H9 (cell line): ENCODE data around the gene GATA1. TPM values are rescaled to one million over a fixed set of nuclear protein-coding genes. Genes with fewer than 3 reads are reported as not detected.
A peak's percentile ranks its signal among the peaks of the same experiment; 100 is the strongest.

Experiments used
- DNase-seq: peaks from one replicate; pipeline ENCODE4 v3.0.0-alpha.2; 2017
- H2AFZ ChIP-seq: one replicate; pipeline ENCODE4 v1.6.1; 2013; ENCODE audit warnings: mild to moderate bottlenecking, low read length, control low read depth, moderate library complexity
- H2AK5ac ChIP-seq: 2 replicates; pipeline ENCODE4 v1.6.1; 2013; ENCODE audit warnings: low read length, control low read depth, mixed read lengths; ENCODE audit not compliant: insufficient read length
- H2BK120ac ChIP-seq: one replicate; pipeline ENCODE4 v1.6.1; 2013; ENCODE audit warnings: low read depth, mild to moderate bottlenecking, low read length, control low read depth, inconsistent platforms; ENCODE audit not compliant: poor library complexity, severe bottlenecking
- H2BK12ac ChIP-seq: 2 replicates; pipeline ENCODE4 v1.6.1; 2013; ENCODE audit warnings: low read length, control low read depth, mixed read lengths, low read depth; ENCODE audit not compliant: insufficient read length
- H2BK15ac ChIP-seq: 2 replicates; pipeline ENCODE4 v1.6.1; 2013; ENCODE audit warnings: low read depth, low read length, control low read depth
- H2BK20ac ChIP-seq: one replicate; pipeline ENCODE4 v1.6.1; 2013; ENCODE audit warnings: low read depth, mild to moderate bottlenecking, low read length, control low read depth, inconsistent platforms; ENCODE audit not compliant: poor library complexity, severe bottlenecking
- H2BK5ac ChIP-seq: 2 replicates; pipeline ENCODE4 v1.6.1; 2013; ENCODE audit warnings: low read length, control low read depth, mixed read lengths; ENCODE audit not compliant: insufficient read length
- H3K14ac ChIP-seq: 2 replicates; pipeline ENCODE4 v1.6.1; 2013; ENCODE audit warnings: low read length, control low read depth; ENCODE audit not compliant: insufficient read depth
- H3K18ac ChIP-seq: 2 replicates; pipeline ENCODE4 v1.6.1; 2013; ENCODE audit warnings: low read depth, mild to moderate bottlenecking, mixed read lengths, low read length, control low read depth; ENCODE audit not compliant: insufficient read length
- H3K23ac ChIP-seq: 2 replicates; pipeline ENCODE4 v1.6.1; 2013; ENCODE audit warnings: low read length, control low read depth, mixed read lengths, low read depth; ENCODE audit not compliant: insufficient read length
- H3K23me2 ChIP-seq: 2 replicates; pipeline ENCODE4 v1.6.1; 2013; ENCODE audit warnings: low read depth, mild to moderate bottlenecking, mixed read lengths, low read length, control low read depth; ENCODE audit not compliant: insufficient read length, poor library complexity, severe bottlenecking
- H3K27ac ChIP-seq: 2 replicates; pipeline ENCODE4 v1.5.1; 2013; ENCODE audit warnings: low read length, control low read depth, mixed read lengths, low read depth; ENCODE audit not compliant: insufficient read length
- H3K27me3 ChIP-seq: 2 replicates; pipeline ENCODE4 v1.6.1; 2013; ENCODE audit warnings: low read length, control low read depth, inconsistent platforms; ENCODE audit not compliant: insufficient read depth
- H3K4ac ChIP-seq: 2 replicates; pipeline ENCODE4 v1.6.1; 2013; ENCODE audit warnings: low read depth, mild to moderate bottlenecking, control low read depth, inconsistent platforms, low read length, moderate library complexity
- H3K4me1 ChIP-seq: 2 replicates; pipeline ENCODE4 v1.6.1; 2013; ENCODE audit warnings: low read length, control low read depth, inconsistent platforms; ENCODE audit not compliant: insufficient read depth
- H3K4me2 ChIP-seq: 2 replicates; pipeline ENCODE4 v1.6.1; 2013; ENCODE audit warnings: low read length, control low read depth, mixed read lengths; ENCODE audit not compliant: insufficient read length, insufficient read depth
- H3K56ac ChIP-seq: 2 replicates; pipeline ENCODE4 v1.6.1; 2013; ENCODE audit warnings: low read depth, mild to moderate bottlenecking, mixed read lengths, low read length, control low read depth; ENCODE audit not compliant: insufficient read length
- H3K79me1 ChIP-seq: 2 replicates; pipeline ENCODE4 v1.6.1; 2013; ENCODE audit warnings: low read depth, mild to moderate bottlenecking, moderate library complexity, low read length, control low read depth, inconsistent platforms; ENCODE audit not compliant: insufficient read depth, poor library complexity, severe bottlenecking
- H3K79me2 ChIP-seq: 2 replicates; pipeline ENCODE4 v1.6.1; 2013; ENCODE audit warnings: low read length, control low read depth, inconsistent platforms; ENCODE audit not compliant: insufficient read depth
- H3K9ac ChIP-seq: 2 replicates; pipeline ENCODE4 v1.6.1; 2013; ENCODE audit warnings: low read length, control low read depth, mixed read lengths; ENCODE audit not compliant: insufficient read length; ENCODE audit errors: extremely low read depth
- H3K9me3 ChIP-seq: one replicate; pipeline ENCODE4 v1.6.1; 2013; ENCODE audit warnings: low read depth, low read length, inconsistent platforms; ENCODE audit not compliant: control insufficient read depth
- H3T11ph ChIP-seq: one replicate; pipeline ENCODE4 v1.6.1; 2013; ENCODE audit warnings: mild to moderate bottlenecking, low read length, control low read depth, inconsistent platforms
- H4K20me1 ChIP-seq: one replicate; pipeline ENCODE4 v1.6.1; 2013; ENCODE audit not compliant: control insufficient read depth, insufficient read length, insufficient read depth
- H4K5ac ChIP-seq: 2 replicates; pipeline ENCODE4 v1.6.1; 2013; ENCODE audit warnings: low read depth, mild to moderate bottlenecking, mixed read lengths, low read length, control low read depth; ENCODE audit not compliant: insufficient read length
- H4K8ac ChIP-seq: replicated peaks from 2 replicates; pipeline ENCODE4 v1.6.1; 2013; ENCODE audit warnings: low read length, control low read depth, mixed read lengths, low read depth; ENCODE audit not compliant: insufficient read length
- H4K91ac ChIP-seq: 2 replicates; pipeline ENCODE4 v1.6.1; 2013; ENCODE audit warnings: low read depth, mild to moderate bottlenecking, moderate library complexity, mixed read lengths, low read length, control low read depth; ENCODE audit not compliant: insufficient read length
- H3K27ac Mint-ChIP-seq, 3 experiments: 2 replicates in 2 of 3; 3 replicates in 1 of 3; pipeline ENCODE4 v1.8.0; 2020 to 2021; ENCODE audit warnings: mixed read lengths in 3 of 3, mild to moderate bottlenecking in 1 of 3, moderate library complexity in 1 of 3
- H3K27me3 Mint-ChIP-seq: 2 replicates; pipeline ENCODE4 v1.8.0; 2021; ENCODE audit warnings: low read depth, mild to moderate bottlenecking, moderate library complexity, mixed read lengths
- H3K36me3 Mint-ChIP-seq, 3 experiments: 2 replicates in 2 of 3; 3 replicates in 1 of 3; pipeline ENCODE4 v1.8.0; 2020 to 2021; ENCODE audit warnings: low read depth in 3 of 3, mixed read lengths in 3 of 3; ENCODE audit not compliant: insufficient read depth in 1 of 3
- H3K4me1 Mint-ChIP-seq, 2 experiments: 2 replicates each; pipeline ENCODE4 v1.8.0; 2020; ENCODE audit warnings: mixed read lengths in 2 of 2
- H3K4me3 Mint-ChIP-seq, 2 experiments: 2 replicates in 1 of 2; 3 replicates in 1 of 2; pipeline ENCODE4 v1.8.0; 2020 to 2021; ENCODE audit warnings: mild to moderate bottlenecking in 2 of 2, mixed read lengths in 2 of 2, moderate library complexity in 1 of 2
- H3K9me3 Mint-ChIP-seq, 2 experiments: 2 replicates in 1 of 2; 3 replicates in 1 of 2; pipeline ENCODE4 v1.8.0; 2020; ENCODE audit warnings: mild to moderate bottlenecking in 2 of 2, mixed read lengths in 2 of 2, moderate library complexity in 1 of 2
- WGBS: extraction: QIAGEN DNeasy Blood & Tissue Kit; methylation state at CpG from one replicate; pipeline ENCODE4 v1.1.7; 2013; ENCODE audit warnings: missing lambda C conversion rate, low lambda C conversion rate, mixed read lengths; ENCODE audit not compliant: insufficient read length; ENCODE audit errors: extremely low coverage; 5-methylcytosine and 5-hydroxymethylcytosine counted together
- total RNA-seq: library from RNA; stranded (reverse); gene quantifications from 2 replicates; pipeline ENCODE4 v1.2.1, GENCODE V29; 2021
- TF ChIP-seq, protein P1 (sequence below): fragments of 200-600 bp; sonication (generic); conservative IDR thresholded peaks from 3 replicates; pipeline ENCODE4 v1.8.0; 2021; ENCODE audit warnings: antibody characterized with exemption, mild to moderate bottlenecking

GATA1 gene
- total RNA-seq, 1 experiment from 2014 or later = not detected

DNA sequence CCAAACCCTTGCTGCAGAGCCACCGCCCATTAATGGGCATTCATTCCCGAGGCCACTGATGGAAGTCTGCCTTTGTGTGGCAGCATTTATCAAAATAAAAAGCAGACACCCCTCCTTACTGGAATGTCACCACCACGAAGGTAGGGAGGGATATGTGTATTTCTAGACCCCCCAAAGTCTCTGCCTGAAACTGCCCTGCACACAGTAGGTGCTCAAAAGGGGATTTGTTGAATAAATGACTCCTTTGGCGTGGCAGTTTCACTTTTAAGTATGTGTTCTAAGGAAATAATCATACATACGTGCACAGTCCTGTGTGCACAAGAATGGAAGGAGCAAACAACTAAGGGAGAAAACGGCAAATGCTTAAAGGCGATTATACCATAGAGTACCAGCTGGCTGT, 48.5 kb upstream of the GATA1 start:
- Histone ChIP-seq H2BK15ac (no peak overlapping the region), H3K14ac (no peak overlapping the region), H4K91ac (no peak overlapping the region), H3K79me1 (no peaks in the 10 kb centered on the region), H3K4me1 (no peaks in the 10 kb centered on the region; the same call in none of the 2 replicates), H3K9me3 (peaks cover 28% of the 10 kb centered on the region), H4K8ac (no peak overlapping the region), H2BK120ac (no peak overlapping the region), H4K5ac (no peak overlapping the region), H3K9ac (peak overlapping the region; percentile 84), H3K23ac (no peak overlapping the region), H3K56ac (no peak overlapping the region), H2AFZ (no peak overlapping the region), H2BK12ac (no peak overlapping the region), H3K18ac (no peak overlapping the region), H3T11ph (no peak overlapping the region), H3K27ac (peak overlapping the region; percentile 62), H3K23me2 (peaks cover 4% of the 10 kb centered on the region), H4K20me1 (no peaks in the 10 kb centered on the region), H2BK20ac (no peak overlapping the region), H3K79me2 (no peaks in the 10 kb centered on the region), H2AK5ac (no peak overlapping the region), H3K27me3 (no peaks in the 10 kb centered on the region), H2BK5ac (no peak overlapping the region), H3K4me2 (peak overlapping the region; percentile 71), H3K4ac (no peak overlapping the region)
- TF ChIP-seq, protein P1, sequence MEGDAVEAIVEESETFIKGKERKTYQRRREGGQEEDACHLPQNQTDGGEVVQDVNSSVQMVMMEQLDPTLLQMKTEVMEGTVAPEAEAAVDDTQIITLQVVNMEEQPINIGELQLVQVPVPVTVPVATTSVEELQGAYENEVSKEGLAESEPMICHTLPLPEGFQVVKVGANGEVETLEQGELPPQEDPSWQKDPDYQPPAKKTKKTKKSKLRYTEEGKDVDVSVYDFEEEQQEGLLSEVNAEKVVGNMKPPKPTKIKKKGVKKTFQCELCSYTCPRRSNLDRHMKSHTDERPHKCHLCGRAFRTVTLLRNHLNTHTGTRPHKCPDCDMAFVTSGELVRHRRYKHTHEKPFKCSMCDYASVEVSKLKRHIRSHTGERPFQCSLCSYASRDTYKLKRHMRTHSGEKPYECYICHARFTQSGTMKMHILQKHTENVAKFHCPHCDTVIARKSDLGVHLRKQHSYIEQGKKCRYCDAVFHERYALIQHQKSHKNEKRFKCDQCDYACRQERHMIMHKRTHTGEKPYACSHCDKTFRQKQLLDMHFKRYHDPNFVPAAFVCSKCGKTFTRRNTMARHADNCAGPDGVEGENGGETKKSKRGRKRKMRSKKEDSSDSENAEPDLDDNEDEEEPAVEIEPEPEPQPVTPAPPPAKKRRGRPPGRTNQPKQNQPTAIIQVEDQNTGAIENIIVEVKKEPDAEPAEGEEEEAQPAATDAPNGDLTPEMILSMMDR = no peak
- peaks cover 3% of the 10 kb centered on the region for H3K27me3 Mint-ChIP-seq
- no CpG with 5 or more reads among the region's 7 CpGs for WGBS
- DNase-seq = no peak
- H3K27ac Mint-ChIP-seq = peak overlapping the region; percentile 93 to 98 (median 96); a peak in 5 of 7 replicates
- peaks cover 0 to 14% of the 10 kb centered on the region in 2 experiments; a peak in 3 of 4 replicates for H3K4me1 Mint-ChIP-seq
- H3K4me3 Mint-ChIP-seq = peak overlapping the region; percentile 82 to 87
- peaks cover 67 to 82% of the 10 kb centered on the region in 2 experiments for H3K9me3 Mint-ChIP-seq
- peaks cover 3 to 7% (median 6%) of the 10 kb centered on the region in 3 experiments; a peak in 4 of 7 replicates for H3K36me3 Mint-ChIP-seq
